ENCODE data around the gene RSPH4A.

- TF ChIP-seq CTCF (conservative IDR thresholded peaks at IDR 0.05): no peak
- no peak for TF ChIP-seq ZFX (IDR thresholded peaks at IDR 0.05)
These were observed 51.3 kb downstream of the RSPH4A start for GRCh38 chr6:116667623-116668022.

All from C4-2B (cell line).